ENCODE data around the gene SF3A1.
A peak's percentile ranks its signal among the peaks of the same experiment; 100 is the strongest.

The SF3A1 gene

GRCh38 chr22:30371321-30371720, 14.6 kb upstream of the SF3A1 start:
- Histone ChIP-seq H3K36me3 (ENCODE audit: control insufficient read depth in 5 of 5, insufficient read depth in 5 of 5, low read length in 5 of 5) (peaks cover 0 to 3% (median 0%) of the 10 kb centered on the region in 5 donors), H3K27ac (ENCODE audit: low read depth, low read length) (no peak overlapping the region), H3K9ac (ENCODE audit: low read length in 5 of 5) (no peak overlapping the region), H3K9me3 (ENCODE audit: control insufficient read depth in 5 of 5, low read length in 5 of 5) (no peaks in the 10 kb centered on the region), H3K27me3 (ENCODE audit: control insufficient read depth in 5 of 5, insufficient read depth in 4 of 5, low read length in 5 of 5) (no peaks in the 10 kb centered on the region), H3K4me1 (ENCODE audit: control insufficient read depth in 5 of 5, insufficient read depth in 5 of 5, low read length in 5 of 5) (peaks cover 0 to 12% (median 10%) of the 10 kb centered on the region in 5 donors), H3K4me3 (ENCODE audit: low read depth in 1 of 5, low read length in 5 of 5) (no peak overlapping the region)

DNA sequence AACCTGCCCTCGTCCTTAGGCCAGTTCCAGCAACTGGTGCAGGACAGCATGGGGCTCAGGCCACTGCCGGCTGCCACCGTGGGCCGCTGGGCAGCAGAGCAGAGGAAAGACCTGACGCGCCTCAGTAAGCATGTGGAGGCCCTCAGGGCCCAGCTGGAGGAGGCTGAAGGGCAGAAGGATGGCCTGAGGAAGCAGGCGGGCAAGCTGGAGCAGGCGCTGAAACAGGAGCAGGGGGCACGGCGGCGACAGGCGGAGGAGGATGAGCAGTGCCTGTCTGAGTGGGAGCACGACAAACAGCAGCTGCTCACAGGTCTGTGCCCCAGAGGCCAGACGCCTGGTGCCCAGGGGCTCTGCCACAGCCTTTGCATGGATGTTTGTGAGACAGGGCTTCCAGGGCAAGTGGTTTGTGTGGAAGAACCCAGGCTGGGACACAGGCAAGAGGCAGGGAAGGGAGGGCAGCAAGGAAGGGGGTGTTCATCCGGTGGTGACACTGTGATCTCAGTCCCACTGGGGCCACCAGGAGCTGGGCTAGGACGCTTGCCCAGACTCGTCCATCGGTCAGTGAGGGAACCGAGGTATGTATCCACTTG, 14.0 kb upstream of the SF3A1 start:
- Histone ChIP-seq H3K4me3 (ENCODE audit: low read depth in 1 of 5, low read length in 5 of 5) (no peak overlapping the region), H3K36me3 (ENCODE audit: control insufficient read depth in 5 of 5, insufficient read depth in 5 of 5, low read length in 5 of 5) (peaks cover 0 to 7% (median 0%) of the 10 kb centered on the region in 5 donors), H3K27ac (ENCODE audit: low read depth, low read length) (no peak overlapping the region), H3K9ac (ENCODE audit: low read length in 5 of 5) (no peak overlapping the region), H3K9me3 (ENCODE audit: control insufficient read depth in 5 of 5, low read length in 5 of 5) (no peaks in the 10 kb centered on the region), H3K4me1 (ENCODE audit: control insufficient read depth in 5 of 5, insufficient read depth in 5 of 5, low read length in 5 of 5) (peaks cover 0 to 12% (median 6%) of the 10 kb centered on the region in 5 donors), H3K27me3 (ENCODE audit: control insufficient read depth in 5 of 5, insufficient read depth in 4 of 5, low read length in 5 of 5) (no peaks in the 10 kb centered on the region)

DNA sequence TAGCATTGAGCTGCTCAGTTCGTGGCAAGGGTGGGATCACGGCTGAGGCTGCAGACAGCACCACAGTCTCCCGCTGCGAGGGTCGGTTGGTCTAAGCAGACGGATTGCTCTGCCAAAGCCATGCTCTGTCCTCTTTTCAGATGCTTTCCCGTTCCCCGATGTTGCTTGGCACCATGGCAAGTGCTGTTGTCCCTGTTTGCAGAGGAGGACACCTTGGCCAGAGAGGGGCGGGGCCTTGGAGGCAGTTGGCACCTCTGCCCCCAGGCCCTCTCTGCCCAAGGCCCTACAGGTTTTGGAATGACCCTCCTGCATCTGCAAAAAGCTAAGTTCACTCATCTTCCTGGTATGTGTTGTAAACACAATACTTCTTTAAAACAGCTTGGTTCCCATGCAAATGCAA, 11.7 kb upstream of the SF3A1 start:
- peaks cover 0 to 10% (median 6%) of the 10 kb centered on the region in 5 donors for H3K4me1 ChIP-seq (ENCODE audit: control insufficient read depth in 5 of 5, insufficient read depth in 5 of 5, low read length in 5 of 5)
- H3K9me3 ChIP-seq (ENCODE audit: control insufficient read depth in 5 of 5, low read length in 5 of 5) = no peaks in the 10 kb centered on the region
- H3K27ac ChIP-seq (ENCODE audit: low read depth, low read length) = no peak overlapping the region
- H3K27me3 ChIP-seq (ENCODE audit: control insufficient read depth in 5 of 5, insufficient read depth in 4 of 5, low read length in 5 of 5) = no peaks in the 10 kb centered on the region
- H3K9ac ChIP-seq (ENCODE audit: low read length in 5 of 5) = no peak overlapping the region
- peaks cover 0 to 7% (median 0%) of the 10 kb centered on the region in 5 donors for H3K36me3 ChIP-seq (ENCODE audit: control insufficient read depth in 5 of 5, insufficient read depth in 5 of 5, low read length in 5 of 5)
- no peak overlapping the region for H3K4me3 ChIP-seq (ENCODE audit: low read depth in 1 of 5, low read length in 5 of 5)

GRCh38 chr22:30365891-30366290, 9.2 kb upstream of the SF3A1 start:
- Histone ChIP-seq H3K27me3 (ENCODE audit: control insufficient read depth in 5 of 5, insufficient read depth in 4 of 5, low read length in 5 of 5) (no peaks in the 10 kb centered on the region), H3K9ac (ENCODE audit: low read length in 5 of 5) (no peak overlapping the region), H3K36me3 (ENCODE audit: control insufficient read depth in 5 of 5, insufficient read depth in 5 of 5, low read length in 5 of 5) (peaks cover 0 to 7% (median 0%) of the 10 kb centered on the region in 5 donors), H3K4me3 (ENCODE audit: low read depth in 1 of 5, low read length in 5 of 5) (no peak overlapping the region), H3K4me1 (ENCODE audit: control insufficient read depth in 5 of 5, insufficient read depth in 5 of 5, low read length in 5 of 5) (peaks cover 0 to 3% (median 1%) of the 10 kb centered on the region in 5 donors), H3K27ac (ENCODE audit: low read depth, low read length) (no peak overlapping the region), H3K9me3 (ENCODE audit: control insufficient read depth in 5 of 5, low read length in 5 of 5) (no peaks in the 10 kb centered on the region)

GRCh38 chr22:30362651-30363281, 6.1 kb upstream of the SF3A1 start:
- Histone ChIP-seq H3K9me3 (ENCODE audit: control insufficient read depth in 5 of 5, low read length in 5 of 5) (no peaks in the 10 kb centered on the region), H3K9ac (ENCODE audit: low read length in 5 of 5) (no peak overlapping the region), H3K4me3 (ENCODE audit: low read depth in 1 of 5, low read length in 5 of 5) (no peak overlapping the region), H3K27ac (ENCODE audit: low read depth, low read length) (no peak overlapping the region), H3K4me1 (ENCODE audit: control insufficient read depth in 5 of 5, insufficient read depth in 5 of 5, low read length in 5 of 5) (peaks cover 0 to under 1% (median 0%) of the 10 kb centered on the region in 5 donors), H3K36me3 (ENCODE audit: control insufficient read depth in 5 of 5, insufficient read depth in 5 of 5, low read length in 5 of 5) (peaks cover 0 to 7% (median 0%) of the 10 kb centered on the region in 5 donors), H3K27me3 (ENCODE audit: control insufficient read depth in 5 of 5, insufficient read depth in 4 of 5, low read length in 5 of 5) (no peaks in the 10 kb centered on the region)

DNA sequence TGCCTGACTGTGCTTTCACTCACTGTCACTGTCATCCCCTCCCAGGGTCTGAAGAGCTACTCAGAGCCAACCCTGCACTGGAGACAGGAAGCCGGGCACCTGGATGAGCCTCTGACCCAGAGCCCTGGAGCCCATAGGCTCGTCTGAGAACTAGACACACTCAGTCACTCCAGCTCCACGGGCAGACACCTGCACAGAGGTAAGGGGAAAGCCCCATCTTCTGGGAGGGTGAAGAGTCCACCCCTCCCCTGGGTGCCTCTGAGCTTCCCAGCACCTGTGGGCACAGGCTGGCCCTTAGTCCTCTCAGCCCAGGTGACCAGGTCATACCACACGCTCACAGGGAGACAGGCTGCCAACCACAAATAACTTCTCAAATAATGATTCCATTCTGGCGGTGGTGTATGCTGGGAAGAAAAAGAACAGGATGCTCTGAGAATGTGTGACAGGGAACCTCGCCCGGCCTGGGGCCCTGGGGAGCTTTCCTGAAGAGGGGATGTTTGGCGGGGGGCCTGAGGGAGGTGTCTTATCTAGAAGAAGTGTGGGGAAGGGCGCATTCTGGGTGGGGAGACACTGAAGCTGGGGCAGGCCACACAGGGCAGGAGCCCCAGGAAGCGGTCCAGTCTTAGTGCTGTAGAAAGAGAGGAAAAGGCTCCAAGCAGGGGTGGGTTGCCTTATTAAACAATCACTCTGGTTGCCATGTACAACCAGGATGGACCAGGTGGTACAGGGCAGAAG, 5.4 kb upstream of the SF3A1 start:
- Histone ChIP-seq H3K4me1 (ENCODE audit: control insufficient read depth in 5 of 5, insufficient read depth in 5 of 5, low read length in 5 of 5) (peaks cover 0 to 8% (median 3%) of the 10 kb centered on the region in 5 donors), H3K36me3 (ENCODE audit: control insufficient read depth in 5 of 5, insufficient read depth in 5 of 5, low read length in 5 of 5) (peaks cover 0 to 7% (median 0%) of the 10 kb centered on the region in 5 donors), H3K9me3 (ENCODE audit: control insufficient read depth in 5 of 5, low read length in 5 of 5) (no peaks in the 10 kb centered on the region), H3K9ac (ENCODE audit: low read length in 5 of 5) (no peak overlapping the region), H3K27me3 (ENCODE audit: control insufficient read depth in 5 of 5, insufficient read depth in 4 of 5, low read length in 5 of 5) (no peaks in the 10 kb centered on the region), H3K4me3 (ENCODE audit: low read depth in 1 of 5, low read length in 5 of 5) (no peak overlapping the region), H3K27ac (ENCODE audit: low read depth, low read length) (no peak overlapping the region)

DNA sequence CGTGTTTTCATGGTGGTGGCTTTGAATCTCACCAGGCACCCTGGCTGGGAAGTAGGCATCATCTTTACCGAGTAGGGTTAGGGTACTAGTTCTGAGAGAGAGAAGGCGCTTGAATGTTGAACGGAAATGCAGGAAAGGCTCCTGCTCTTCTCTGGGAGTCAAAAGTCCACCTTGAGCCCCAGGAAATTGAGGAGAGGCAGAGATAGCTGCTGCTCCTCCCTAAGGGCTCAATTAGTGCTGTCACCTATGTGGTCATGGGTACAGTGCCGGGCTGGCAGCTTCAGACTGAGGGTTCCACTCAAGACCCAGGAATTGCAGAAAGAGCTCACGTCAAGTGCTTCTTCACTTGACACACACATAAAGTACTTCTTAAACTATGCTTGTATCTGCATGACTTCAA, 1.8 kb upstream of the SF3A1 start:
- peaks cover 0 to 3% (median 0%) of the 10 kb centered on the region in 5 donors for H3K36me3 ChIP-seq (ENCODE audit: control insufficient read depth in 5 of 5, insufficient read depth in 5 of 5, low read length in 5 of 5)
- H3K27ac ChIP-seq (ENCODE audit: low read depth, low read length) = no peak overlapping the region
- H3K27me3 ChIP-seq (ENCODE audit: control insufficient read depth in 5 of 5, insufficient read depth in 4 of 5, low read length in 5 of 5) = no peaks in the 10 kb centered on the region
- peaks cover 7 to 39% (median 32%) of the 10 kb centered on the region in 5 donors for H3K4me1 ChIP-seq (ENCODE audit: control insufficient read depth in 5 of 5, insufficient read depth in 5 of 5, low read length in 5 of 5)
- H3K9ac ChIP-seq (ENCODE audit: low read length in 5 of 5) = no peak overlapping the region
- no peak overlapping the region for H3K4me3 ChIP-seq (ENCODE audit: low read depth in 1 of 5, low read length in 5 of 5)
- H3K9me3 ChIP-seq (ENCODE audit: control insufficient read depth in 5 of 5, low read length in 5 of 5) = no peaks in the 10 kb centered on the region

DNA sequence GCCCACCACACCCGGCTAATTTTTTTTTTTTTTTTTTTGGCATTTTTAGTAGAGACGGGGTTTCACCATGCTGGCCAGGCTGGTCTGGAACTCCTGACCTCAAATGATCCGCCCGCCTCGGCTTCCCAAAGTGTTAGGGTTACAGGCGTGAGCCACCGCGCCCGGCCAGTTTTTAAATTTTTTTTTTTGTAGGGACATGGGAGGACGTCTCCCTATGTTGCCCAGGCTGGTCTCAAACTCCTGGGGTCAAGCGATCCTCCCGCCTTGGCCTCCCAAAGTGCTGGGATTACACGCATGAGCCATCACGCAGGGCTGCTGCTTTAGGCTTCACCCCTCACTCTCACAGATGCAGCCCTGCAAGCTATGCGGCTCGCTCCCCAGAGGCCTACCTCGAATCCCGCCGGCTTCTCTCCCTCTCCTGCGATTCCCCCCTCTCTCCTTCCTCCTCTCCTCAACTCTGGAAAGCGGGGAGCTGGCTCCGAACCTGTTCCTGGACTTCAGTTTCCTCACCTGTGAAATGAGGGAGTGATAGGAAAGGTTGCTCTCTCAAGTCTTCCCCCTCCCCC, 1.0 kb upstream of the SF3A1 start:
- Histone ChIP-seq H3K27me3 (ENCODE audit: control insufficient read depth in 5 of 5, insufficient read depth in 4 of 5, low read length in 5 of 5) (no peaks in the 10 kb centered on the region), H3K36me3 (ENCODE audit: control insufficient read depth in 5 of 5, insufficient read depth in 5 of 5, low read length in 5 of 5) (peaks cover 0 to 6% (median 4%) of the 10 kb centered on the region in 5 donors), H3K4me3 (ENCODE audit: low read depth in 1 of 5, low read length in 5 of 5) (no peak overlapping the region), H3K9me3 (ENCODE audit: control insufficient read depth in 5 of 5, low read length in 5 of 5) (no peaks in the 10 kb centered on the region), H3K9ac (ENCODE audit: low read length in 5 of 5) (peak overlapping the region in 1 of 5 donors; percentile 93), H3K4me1 (ENCODE audit: control insufficient read depth in 5 of 5, insufficient read depth in 5 of 5, low read length in 5 of 5) (peaks cover 7 to 39% (median 33%) of the 10 kb centered on the region in 5 donors), H3K27ac (ENCODE audit: low read depth, low read length) (no peak overlapping the region)

- H3K9ac ChIP-seq (ENCODE audit: low read length in 5 of 5) = peak overlapping the region in 4 of 5 donors; percentile 92 to 98 (median 94)
- H3K36me3 ChIP-seq (ENCODE audit: control insufficient read depth in 5 of 5, insufficient read depth in 5 of 5, low read length in 5 of 5) = peaks cover 0 to 11% (median 9%) of the 10 kb centered on the region in 5 donors
- H3K9me3 ChIP-seq (ENCODE audit: control insufficient read depth in 5 of 5, low read length in 5 of 5) = no peaks in the 10 kb centered on the region
- peaks cover 7 to 39% (median 33%) of the 10 kb centered on the region in 5 donors for H3K4me1 ChIP-seq (ENCODE audit: control insufficient read depth in 5 of 5, insufficient read depth in 5 of 5, low read length in 5 of 5)
- peak overlapping the region; percentile 72 to 94 (median 84) for H3K4me3 ChIP-seq (ENCODE audit: low read depth in 1 of 5, low read length in 5 of 5)
- H3K27ac ChIP-seq (ENCODE audit: low read depth, low read length) = peak overlapping the region; percentile 89
- H3K27me3 ChIP-seq (ENCODE audit: control insufficient read depth in 5 of 5, insufficient read depth in 4 of 5, low read length in 5 of 5) = no peaks in the 10 kb centered on the region
Measured at GRCh38 chr22:30357236-30357570, 509 bp upstream of the SF3A1 start.

DNA sequence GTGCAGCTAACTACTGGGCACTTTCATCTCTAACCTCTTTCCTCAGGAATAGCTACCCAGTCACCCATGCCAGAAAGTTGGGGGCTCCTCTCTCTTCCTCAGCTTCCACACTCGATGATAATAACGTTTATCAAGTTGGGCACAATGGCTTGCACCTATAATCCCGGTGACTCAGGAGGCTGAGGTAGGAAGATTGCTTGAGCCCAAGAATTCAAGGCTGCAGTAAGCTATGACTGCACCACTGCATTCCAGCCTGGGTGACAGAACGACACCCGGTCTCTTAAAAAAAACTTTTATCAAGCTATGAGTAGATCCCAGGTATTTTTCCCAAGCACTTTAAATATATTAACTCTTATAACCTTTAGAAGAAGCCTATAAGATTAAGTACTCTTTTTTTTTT, 2.0 kb downstream of the SF3A1 start:
- Histone ChIP-seq H3K36me3 (ENCODE audit: control insufficient read depth in 5 of 5, insufficient read depth in 5 of 5, low read length in 5 of 5) (peaks cover 4 to 30% (median 23%) of the 10 kb centered on the region in 5 donors), H3K27ac (ENCODE audit: low read depth, low read length) (no peak overlapping the region), H3K9ac (ENCODE audit: low read length in 5 of 5) (no peak overlapping the region), H3K27me3 (ENCODE audit: control insufficient read depth in 5 of 5, insufficient read depth in 4 of 5, low read length in 5 of 5) (no peaks in the 10 kb centered on the region), H3K4me3 (ENCODE audit: low read depth in 1 of 5, low read length in 5 of 5) (no peak overlapping the region), H3K9me3 (ENCODE audit: control insufficient read depth in 5 of 5, low read length in 5 of 5) (no peaks in the 10 kb centered on the region), H3K4me1 (ENCODE audit: control insufficient read depth in 5 of 5, insufficient read depth in 5 of 5, low read length in 5 of 5) (peaks cover 7 to 53% (median 42%) of the 10 kb centered on the region in 5 donors)
